GM23338 (cell line): ENCODE results near the gene ENOX1. TPM values are rescaled to one million over a fixed set of nuclear protein-coding genes. Genes with fewer than 3 reads are reported as not detected.

ENCODE experiments used
- ATAC-seq: fragments of 200-7000 bp; cut with Tn5 transposase; 3 replicates; pipeline ENCODE4 v1.9.1; 2020
- DNase-seq: peaks from one replicate; pipeline ENCODE4 v3.0.0-alpha.2; 2015; ENCODE audit warnings: low spot score
- H2AFZ ChIP-seq: fragments of 200-600 bp; sonication (generic); 2 replicates; pipeline ENCODE4 v1.8.0; 2016; ENCODE audit warnings: antibody characterized with exemption, mild to moderate bottlenecking, moderate library complexity
- H3F3A ChIP-seq: fragments of 200-600 bp; sonication (generic); replicated peaks from 2 replicates; pipeline ENCODE4 v1.8.0; 2017; ENCODE audit warnings: antibody characterized with exemption, mixed run types, low read depth
- H3K27ac ChIP-seq: fragments of 200-600 bp; sonication (generic); 2 replicates; pipeline ENCODE4 v1.6.1; 2016; ENCODE audit warnings: low read depth
- H3K27me3 ChIP-seq: fragments of 200-600 bp; sonication (generic); 2 replicates; pipeline ENCODE4 v1.8.0; 2016; ENCODE audit warnings: mild to moderate bottlenecking, mixed run types, moderate library complexity; ENCODE audit not compliant: insufficient read depth
- H3K36me3 ChIP-seq: fragments of 200-600 bp; sonication (generic); 2 replicates; pipeline ENCODE4 v1.8.0; 2016; ENCODE audit warnings: mild to moderate bottlenecking; ENCODE audit not compliant: insufficient read depth
- H3K4me1 ChIP-seq: fragments of 200-600 bp; sonication (generic); 2 replicates; pipeline ENCODE4 v1.8.0; 2016; ENCODE audit warnings: mild to moderate bottlenecking, moderate library complexity; ENCODE audit not compliant: insufficient read depth
- H3K4me2 ChIP-seq: fragments of 200-600 bp; sonication (generic); 2 replicates; pipeline ENCODE4 v1.7.1; 2017; ENCODE audit warnings: mixed run types
- H3K4me3 ChIP-seq: fragments of 200-600 bp; sonication (generic); 2 replicates; pipeline ENCODE4 v1.6.1; 2016; ENCODE audit warnings: mixed run types
- H3K79me2 ChIP-seq: fragments of 200-600 bp; sonication (generic); replicated peaks from 2 replicates; pipeline ENCODE4 v1.8.0; 2017; ENCODE audit warnings: mild to moderate bottlenecking; ENCODE audit not compliant: insufficient read depth
- H3K9me2 ChIP-seq: fragments of 200-600 bp; sonication (generic); 2 replicates; pipeline ENCODE4 v1.8.0; 2017; ENCODE audit not compliant: insufficient read depth
- H4K20me1 ChIP-seq: fragments of 200-600 bp; sonication (generic); replicated peaks from 2 replicates; pipeline ENCODE4 v1.8.0; 2017; ENCODE audit warnings: mild to moderate bottlenecking; ENCODE audit not compliant: insufficient read depth
- H3K27ac Mint-ChIP-seq: 2 replicates; pipeline ENCODE4 v1.8.0; 2020; ENCODE audit warnings: inconsistent platforms, mild to moderate bottlenecking, moderate library complexity, mixed read lengths
- H3K27me3 Mint-ChIP-seq: 3 replicates; pipeline ENCODE4 v1.8.0; 2022; ENCODE audit warnings: low read depth, mild to moderate bottlenecking, moderate library complexity, mixed read lengths, inconsistent platforms; ENCODE audit not compliant: insufficient read depth, poor library complexity
- H3K36me3 Mint-ChIP-seq: 3 replicates; pipeline ENCODE4 v1.8.0; 2021; ENCODE audit warnings: low read depth, mild to moderate bottlenecking, inconsistent platforms, moderate library complexity, mixed read lengths
- H3K4me1 Mint-ChIP-seq: 3 replicates; pipeline ENCODE4 v1.8.0; 2020; ENCODE audit warnings: mild to moderate bottlenecking, inconsistent platforms, mixed read lengths
- H3K4me3 Mint-ChIP-seq: 3 replicates; pipeline ENCODE4 v1.8.0; 2021; ENCODE audit warnings: moderate library complexity, mild to moderate bottlenecking, inconsistent platforms, mixed read lengths
- H3K9me3 Mint-ChIP-seq: 3 replicates; pipeline ENCODE4 v1.8.0; 2020; ENCODE audit warnings: moderate library complexity, mild to moderate bottlenecking, inconsistent platforms, mixed read lengths
- CREB1 ChIP-seq: fragments of 250-450 bp; sonication (Bioruptor Pico); IDR thresholded peaks from 2 replicates; pipeline ENCODE4 v1.5.0; 2020; ENCODE audit warnings: low read depth, mild to moderate bottlenecking, moderate library complexity
- CTCF ChIP-seq, 2 experiments: fragments of 200-600 bp in 1 of 2; sonication (generic) in 1 of 2; conservative IDR thresholded peaks; 2 replicates each; pipeline versions ENCODE4 v1.5.1 to v1.6.1; 2016 to 2017; ENCODE audit warnings: antibody characterized with exemption in 2 of 2, low read depth in 2 of 2, mild to moderate bottlenecking in 2 of 2, moderate library complexity in 1 of 2
- ETS1 ChIP-seq: IDR thresholded peaks from 2 replicates; pipeline ENCODE4 v1.6.1; 2016; ENCODE audit warnings: antibody characterized with exemption
- EZH2phosphoT487 ChIP-seq: fragments of 200-600 bp; sonication (generic); IDR thresholded peaks from one replicate; pipeline ENCODE4 v1.8.1; 2018; ENCODE audit warnings: antibody characterized with exemption; ENCODE audit not compliant: unreplicated experiment
- JUNB ChIP-seq: IDR thresholded peaks from one replicate; pipeline ENCODE4 v1.6.1; 2016; ENCODE audit warnings: antibody characterized with exemption; ENCODE audit not compliant: unreplicated experiment
- NANOG ChIP-seq: IDR thresholded peaks from 2 replicates; pipeline ENCODE4 v1.6.1; 2016; ENCODE audit warnings: antibody characterized with exemption, borderline replicate concordance
- POLR2AphosphoS5 ChIP-seq: IDR thresholded peaks from 2 replicates; pipeline ENCODE4 v1.6.1; 2016; ENCODE audit warnings: antibody characterized with exemption, low read depth
- STAT1 ChIP-seq: IDR thresholded peaks from one replicate; pipeline ENCODE4 v1.6.1; 2016; ENCODE audit warnings: antibody characterized with exemption; ENCODE audit not compliant: unreplicated experiment
- ZNF114 ChIP-seq: fragments of 250-450 bp; sonication (Bioruptor Pico); IDR thresholded peaks from 2 replicates; pipeline ENCODE4 v1.5.0; 2020; ENCODE audit warnings: mild to moderate bottlenecking, moderate library complexity
- ZNF331 ChIP-seq: fragments of 250-450 bp; sonication (Bioruptor Pico); IDR thresholded peaks from 2 replicates; pipeline ENCODE4 v1.5.0; 2020; ENCODE audit warnings: low read depth, mild to moderate bottlenecking, moderate library complexity
- ZNF462 ChIP-seq: fragments of 250-450 bp; sonication (Bioruptor Pico); IDR thresholded peaks from 2 replicates; pipeline ENCODE4 v1.5.0; 2020; ENCODE audit warnings: mild to moderate bottlenecking, moderate library complexity
- polyA plus RNA-seq: library from polyadenylated mRNA; unstranded; fragments of >200 nt; fragmentation: Nextera tagmentation; extraction: Ambion mirVana; gene quantifications from 2 replicates; pipeline ENCODE4 v1.2.1, GENCODE V29; 2016
- total RNA-seq: library from RNA; depleted of rRNA; stranded (reverse); fragments of >200 nt; shearing (Covaris generic); gene quantifications from 2 replicates; pipeline ENCODE4 v1.2.3, GENCODE V29; 2014

Gene ENOX1
- total and polyA plus RNA-seq, 2 experiments from 2014 or later: 0.66 to 0.81 TPM

- Histone ChIP-seq H3K36me3 (no peaks in the 10 kb centered on the region), H2AFZ (no peak overlapping the region), H3K4me3 (no peak overlapping the region), H3K4me2 (no peak overlapping the region), H3K27me3 (no peaks in the 10 kb centered on the region), H3K9me2 (no peaks in the 10 kb centered on the region), H3K27ac (no peak overlapping the region), H4K20me1 (no peaks in the 10 kb centered on the region), H3K79me2 (no peaks in the 10 kb centered on the region), H3K4me1 (no peaks in the 10 kb centered on the region), H3F3A (no peaks in the 10 kb centered on the region)
- DNase-seq (no peak), ATAC-seq (no peak)
- H3K4me1 Mint-ChIP-seq: no peaks in the 10 kb centered on the region
- H3K27ac Mint-ChIP-seq: no peak overlapping the region
- no peak for TF ChIP-seq JUNB
- no peak for TF ChIP-seq ETS1
- no peak for TF ChIP-seq STAT1
- no peak for TF ChIP-seq CTCF (conservative IDR thresholded peaks at IDR 0.05; ENCODE audit: low read depth in 2 of 2)
- no peak for TF ChIP-seq EZH2phosphoT487
- no peak for TF ChIP-seq ZNF331 (CRISPR knock-in tag)
- TF ChIP-seq ZNF114 (CRISPR knock-in tag): no peak
- no peak for TF ChIP-seq NANOG
- no peak for TF ChIP-seq CREB1 (CRISPR knock-in tag)
- no peak for TF ChIP-seq POLR2AphosphoS5
- H3K4me3 Mint-ChIP-seq: no peak overlapping the region
- no peaks in the 10 kb centered on the region for H3K9me3 Mint-ChIP-seq
- H3K27me3 Mint-ChIP-seq: no peaks in the 10 kb centered on the region
- H3K36me3 Mint-ChIP-seq: no peaks in the 10 kb centered on the region
Measured at GRCh38 chr13:43583321-43583720, 203.5 kb downstream of the ENOX1 start.

GRCh38 chr13:43580280-43580679, 206.5 kb downstream of the ENOX1 start:
- Histone ChIP-seq H3K79me2 (no peaks in the 10 kb centered on the region), H3K4me2 (no peak overlapping the region), H3K9me2 (no peaks in the 10 kb centered on the region; the same call in 1 of the 2 replicates), H3K4me1 (no peaks in the 10 kb centered on the region), H2AFZ (no peak overlapping the region), H3F3A (no peaks in the 10 kb centered on the region), H3K27ac (no peak overlapping the region), H4K20me1 (no peaks in the 10 kb centered on the region), H3K4me3 (no peak overlapping the region), H3K36me3 (no peaks in the 10 kb centered on the region), H3K27me3 (no peaks in the 10 kb centered on the region)
- H3K4me1 Mint-ChIP-seq: no peaks in the 10 kb centered on the region
- H3K36me3 Mint-ChIP-seq: no peaks in the 10 kb centered on the region
- no peak overlapping the region for H3K4me3 Mint-ChIP-seq
- ATAC-seq (no peak), DNase-seq (no peak)
- no peak for TF ChIP-seq ZNF462 (CRISPR knock-in tag)
- TF ChIP-seq ZNF114 (CRISPR knock-in tag): no peak
- no peak for TF ChIP-seq NANOG
- TF ChIP-seq POLR2AphosphoS5: no peak
- TF ChIP-seq CREB1 (CRISPR knock-in tag): no peak
- no peaks in the 10 kb centered on the region for H3K27me3 Mint-ChIP-seq
- no peaks in the 10 kb centered on the region for H3K9me3 Mint-ChIP-seq
- H3K27ac Mint-ChIP-seq: no peak overlapping the region
